Psoas muscle (tissue), 8 donors: ENCODE measurements around the gene TMEM123. TPM values are rescaled to one million over a fixed set of nuclear protein-coding genes. Genes with fewer than 3 reads are reported as not detected.
A peak's percentile ranks its signal among the peaks of the same experiment; 100 is the strongest.

ENCODE experiments used
- ATAC-seq, 4 donors: fragments of 200-7000 bp; cut with Tn5 transposase; one replicate each; pipeline ENCODE4 v1.9.1; 2020; ENCODE audit warnings: moderate library complexity in 3 of 4, mild to moderate bottlenecking in 2 of 4
- DNase-seq, 2 donors: peaks; one replicate each; pipeline ENCODE4 v3.0.0-alpha.2; 2020
- H3K27ac ChIP-seq: fragments of 200-600 bp; one replicate; pipeline ENCODE4 v1.8.0; 2022
- H3K27me3 ChIP-seq, 3 donors: fragments of 200-600 bp in 1 of 3; one replicate each; pipeline versions ENCODE4 v1.6.1 to v1.8.0; 2013 to 2022; ENCODE audit warnings: low read length in 2 of 3, mild to moderate bottlenecking in 2 of 3, moderate library complexity in 1 of 3; ENCODE audit not compliant: insufficient read depth in 3 of 3
- H3K36me3 ChIP-seq, 2 donors: fragments of 200-600 bp in 1 of 2; one replicate each; pipeline versions ENCODE4 v1.6.1 to v1.8.0; 2013 to 2022; ENCODE audit warnings: low read depth in 1 of 2, mild to moderate bottlenecking in 1 of 2, moderate library complexity in 1 of 2; ENCODE audit not compliant: insufficient read depth in 1 of 2
- H3K4me1 ChIP-seq: fragments of 200-600 bp; one replicate; pipeline ENCODE4 v1.8.0; 2022
- H3K4me3 ChIP-seq: fragments of 200-600 bp; one replicate; pipeline ENCODE4 v1.8.0; 2022; ENCODE audit warnings: mild to moderate bottlenecking
- H3K9me3 ChIP-seq: fragments of 200-600 bp; one replicate; pipeline ENCODE4 v1.8.0; 2022
- CTCF ChIP-seq: fragments of 200-600 bp; IDR thresholded peaks from one replicate; pipeline ENCODE4 v1.8.0; 2022; ENCODE audit warnings: antibody characterized with exemption
- WGBS, 3 donors: extraction: QIAGEN DNeasy Blood & Tissue Kit; methylation state at CpG; one replicate each; pipeline versions ENCODE4 v1.1.6 to v1.1.7; 2013; 5-methylcytosine and 5-hydroxymethylcytosine counted together
- intact Hi-C, 2 donors: fragments of 100-400 bp; cut with DNase I; formaldehyde crosslinking; loops; one replicate each; pipeline versions ENCODE4 v1.11.0 to v1.14.2; 2022
- long read RNA-seq, 2 donors: library from polyadenylated mRNA; unstranded; transcript quantifications; one replicate each; pipeline ENCODE4 v2.0.0, GENCODE V29; 2021
- polyA plus RNA-seq, 3 donors: library from polyadenylated mRNA; stranded (reverse); fragments of 200-250 nt; gene quantifications; one replicate each; pipeline ENCODE4 v1.2.3, GENCODE V29; 2013
- total RNA-seq, 4 donors: library from RNA; stranded (reverse); fragmentation: NEBNext Ultra II Directional in 2 of 4; extraction: Animal tissue kit (Norgen Biotek cat#: 25700) in 2 of 4; gene quantifications; one replicate each; pipeline versions ENCODE4 v1.2.1 to v1.2.4, GENCODE V29; 2021 to 2023
- donor health status: healthy with polysubstance abuse.
- donor health status: DM: no; HTN: no; CAD: no; lungs with moderate emphysema.
- donor health status: Bipolar disorder and iron deficiency.
- donor health status: healthy.
- donor health status: DM: yes; HTN: yes; CAD: no.
- donor health status: DM: no; HTN: no; CAD: no.
- donor health status: DM: no; HTN: no; CAD: no.
- donor health status: DM: yes; HTN: yes; CAD: no.

TMEM123 gene
- total RNA-seq (10 to 100 TPM; 16.9 to 42.6 (median 34.3) TPM), polyA plus RNA-seq (10 to 100 TPM; 10.8 to 13.1 (median 12.6) TPM)
- long read RNA-seq, donor 1, transcript TMEM123-202 (5 exons, 3,579 nt) = major isoform, 21 of 22 reads
- long read RNA-seq, donor 1, partial matches to known transcripts = 0 of 22 reads
- long read RNA-seq, donor 1, other reads (novel, unspliced or antisense) = 1 of 22 reads
- long read RNA-seq, donor 2, transcript TMEM123-202 (5 exons, 3,579 nt) = major isoform, 24 of 28 reads
- long read RNA-seq, donor 2, partial matches to known transcripts = 0 of 28 reads
- long read RNA-seq, donor 2, other reads (novel, unspliced or antisense) = 3 of 28 reads

GRCh38 chr11:102452461-102453301, at the start of gene TMEM123:
Gene TMEM123 (minus strand): TSS chr11:102452765. CDS start chr11:102452623, 142 bp downstream.
- TF ChIP-seq CTCF = no peak
- Histone ChIP-seq H3K4me1 (peaks cover 8% of the 10 kb centered on the region), H3K27ac (peak within 1 kb of the TSS; percentile 83), H3K27me3 (no peaks in the 10 kb centered on the region), H3K9me3 (no peaks in the 10 kb centered on the region), H3K36me3 (peaks cover 0 to 8% of the 10 kb centered on the region in 2 donors), H3K4me3 (peak within 1 kb of the TSS; percentile 94)
- peak; percentile 73 to 81 (median 78) for ATAC-seq
- 0% methylated on average over 74 to 83 of the region's 83 CpGs for WGBS, 3 donors
- intact Hi-C loops = loop anchor here (2.0 to 5.0 kb wide), 2 partner anchors 105 to 106 kb away; partner anchors contain the start of gene BIRC2 (in 2 of the 2)
- DNase-seq = peak; percentile 79 to 86

- H3K27me3 ChIP-seq = peaks cover 0 to 4% (median 0%) of the 10 kb centered on the region in 3 donors
- WGBS, 3 donors = 83 to 84% (median 84%) methylated on average over 2 of the region's 2 CpGs
- DNase-seq (no peak), ATAC-seq (no peak)
- no peak for TF ChIP-seq CTCF
- H3K4me3 ChIP-seq = no peak overlapping the region
- H3K27ac ChIP-seq = no peak overlapping the region
- H3K9me3 ChIP-seq = no peaks in the 10 kb centered on the region
- H3K36me3 ChIP-seq = no peaks in the 10 kb centered on the region
- intact Hi-C loops = no loop called here
- H3K4me1 ChIP-seq = no peaks in the 10 kb centered on the region
Observed at GRCh38 chr11:102500829-102501228, 48.3 kb upstream of the TMEM123 start.

- Histone ChIP-seq H3K9me3 (no peaks in the 10 kb centered on the region), H3K27me3 (peaks cover 0 to 6% (median 0%) of the 10 kb centered on the region in 3 donors), H3K27ac (no peak overlapping the region), H3K4me1 (no peaks in the 10 kb centered on the region), H3K36me3 (no peaks in the 10 kb centered on the region), H3K4me3 (no peak overlapping the region)
- intact Hi-C loops = loop anchor here in 1 of 2 donors (5.0 to 10.0 kb wide), 2 partner anchors 108 to 155 kb away; partner anchors contain the start of gene BIRC2
- ATAC-seq = no peak
- no peak for DNase-seq
- WGBS, 3 donors = 34 to 56% (median 39%) methylated on average over 2 of the region's 2 CpGs
- TF ChIP-seq CTCF = no peak
Observed at GRCh38 chr11:102499931-102500330, 47.4 kb upstream of the TMEM123 start.

- Histone ChIP-seq H3K27me3 (peaks cover 0 to 6% (median 0%) of the 10 kb centered on the region in 3 donors), H3K4me3 (no peak overlapping the region), H3K9me3 (no peaks in the 10 kb centered on the region), H3K27ac (no peak overlapping the region), H3K36me3 (no peaks in the 10 kb centered on the region), H3K4me1 (no peaks in the 10 kb centered on the region)
- no peak for TF ChIP-seq CTCF
- intact Hi-C loops = loop anchor here in 1 of 2 donors (5.0 to 10.0 kb wide), 2 partner anchors 107 to 154 kb away; partner anchors contain the start of gene BIRC2
- no peak for ATAC-seq
- no peak for DNase-seq
- 87 to 89% (median 88%) methylated on average over 3 of the region's 3 CpGs for WGBS, 3 donors
Observed at GRCh38 chr11:102499151-102499550, 46.6 kb upstream of the TMEM123 start.
